Stimulated activated naive B cell treated with anti-CD40 and anti-IgM and Interleukin-4, amounts not matched to agents 10 μg/mL and 1 μg/mL and 100 μg/mL, for 72 hours (primary cell): ENCODE data around the gene FRMD4A.

Experiments used
- ATAC-seq, 2 donors: fragments of 150-1000 bp; cut with Tn5 transposase; replicated peaks; 2 replicates each; pipeline ENCODE4 v1.10.0; 2021; ENCODE audit warnings: moderate library complexity in 1 of 2
- DNase-seq: peaks from one replicate; pipeline ENCODE4 v3.0.0; 2021
- H3K27ac Mint-ChIP-seq: one replicate; pipeline ENCODE4 v1.8.0; 2022; ENCODE audit warnings: mild to moderate bottlenecking, mixed read lengths
- H3K27me3 Mint-ChIP-seq, 2 donors: one replicate each; pipeline ENCODE4 v1.8.0; 2022; ENCODE audit warnings: mixed read lengths in 2 of 2
- H3K36me3 Mint-ChIP-seq, 2 donors: one replicate each; pipeline ENCODE4 v1.8.0; 2022; ENCODE audit warnings: mixed read lengths in 2 of 2, mild to moderate bottlenecking in 1 of 2
- H3K4me1 Mint-ChIP-seq, 2 donors: one replicate each; pipeline ENCODE4 v1.8.0; 2022; ENCODE audit warnings: mixed read lengths in 2 of 2, mild to moderate bottlenecking in 1 of 2
- H3K4me3 Mint-ChIP-seq, 2 donors: one replicate each; pipeline ENCODE4 v1.8.0; 2022; ENCODE audit warnings: mild to moderate bottlenecking in 2 of 2, mixed read lengths in 2 of 2, moderate library complexity in 1 of 2
- H3K9me3 Mint-ChIP-seq, 2 donors: one replicate each; pipeline ENCODE4 v1.8.0; 2022; ENCODE audit warnings: mixed read lengths in 2 of 2, mild to moderate bottlenecking in 1 of 2

Gene FRMD4A

GRCh38 chr10:13614530-13615332, 716.0 kb downstream of the FRMD4A start:
- ATAC-seq (no peak), DNase-seq (no peak)
- Mint-ChIP-seq H3K4me3 (no peak overlapping the region), H3K36me3 (peaks cover 42 to 58% of the 10 kb centered on the region in 2 donors), H3K27me3 (no peaks in the 10 kb centered on the region), H3K4me1 (no peaks in the 10 kb centered on the region), H3K27ac (no peak overlapping the region), H3K9me3 (no peaks in the 10 kb centered on the region)

GRCh38 chr10:13613519-13613918, 717.2 kb downstream of the FRMD4A start:
- H3K36me3 Mint-ChIP-seq = peaks cover 43 to 58% of the 10 kb centered on the region in 2 donors
- H3K27ac Mint-ChIP-seq = no peak overlapping the region
- H3K9me3 Mint-ChIP-seq = no peaks in the 10 kb centered on the region
- DNase-seq (no peak), ATAC-seq (no peak)
- H3K4me1 Mint-ChIP-seq = no peaks in the 10 kb centered on the region
- H3K27me3 Mint-ChIP-seq = no peaks in the 10 kb centered on the region
- H3K4me3 Mint-ChIP-seq = no peak overlapping the region

- Mint-ChIP-seq H3K4me3 (no peak overlapping the region), H3K27ac (no peak overlapping the region), H3K9me3 (no peaks in the 10 kb centered on the region), H3K27me3 (no peaks in the 10 kb centered on the region), H3K36me3 (peaks cover 44 to 57% of the 10 kb centered on the region in 2 donors), H3K4me1 (no peaks in the 10 kb centered on the region)
- no peak for ATAC-seq
- DNase-seq = no peak
These were observed 717.9 kb downstream of the FRMD4A start for GRCh38 chr10:13612654-13613373.

GRCh38 chr10:13608246-13608853, 722.4 kb downstream of the FRMD4A start:
- H3K27me3 Mint-ChIP-seq = no peaks in the 10 kb centered on the region
- peaks cover 44 to 51% of the 10 kb centered on the region in 2 donors for H3K36me3 Mint-ChIP-seq
- no peaks in the 10 kb centered on the region for H3K4me1 Mint-ChIP-seq
- DNase-seq (no peak), ATAC-seq (no peak)
- no peaks in the 10 kb centered on the region for H3K9me3 Mint-ChIP-seq
- no peak overlapping the region for H3K4me3 Mint-ChIP-seq
- no peak overlapping the region for H3K27ac Mint-ChIP-seq

- ATAC-seq = no peak
- Mint-ChIP-seq H3K4me1 (no peaks in the 10 kb centered on the region), H3K36me3 (peaks cover 29 to 40% of the 10 kb centered on the region in 2 donors)
These were observed 726.2 kb downstream of the FRMD4A start for GRCh38 chr10:13604357-13605040.

GRCh38 chr10:13597909-13598308, 732.8 kb downstream of the FRMD4A start:
- no peak for DNase-seq
- Mint-ChIP-seq H3K27me3 (no peaks in the 10 kb centered on the region), H3K36me3 (peaks cover 9 to 37% of the 10 kb centered on the region in 2 donors), H3K4me1 (peaks cover 7 to 10% of the 10 kb centered on the region in 2 donors), H3K9me3 (no peaks in the 10 kb centered on the region), H3K27ac (no peak overlapping the region), H3K4me3 (no peak overlapping the region)
- ATAC-seq = no peak

More at GRCh38 chr10:13604357-13605040, 726.2 kb downstream of the FRMD4A start:
- H3K4me3 Mint-ChIP-seq = no peak overlapping the region
- no peak overlapping the region for H3K27ac Mint-ChIP-seq
- H3K9me3 Mint-ChIP-seq = no peaks in the 10 kb centered on the region
- no peak for DNase-seq
- H3K27me3 Mint-ChIP-seq = no peaks in the 10 kb centered on the region

- ATAC-seq = no peak
These were observed 736.1 kb downstream of the FRMD4A start for GRCh38 chr10:13594641-13595040.

More at GRCh38 chr10:13594641-13595040, 736.1 kb downstream of the FRMD4A start:
- H3K36me3 Mint-ChIP-seq = peaks cover 21 to 35% of the 10 kb centered on the region in 2 donors
- no peak for DNase-seq
- no peaks in the 10 kb centered on the region for H3K9me3 Mint-ChIP-seq
- peaks cover 15 to 21% of the 10 kb centered on the region in 2 donors for H3K4me1 Mint-ChIP-seq
- no peaks in the 10 kb centered on the region for H3K27me3 Mint-ChIP-seq
- H3K27ac Mint-ChIP-seq = no peak overlapping the region
- H3K4me3 Mint-ChIP-seq = no peak overlapping the region
